ENCODE data around the gene ZBTB7C. TPM values are rescaled to one million over a fixed set of nuclear protein-coding genes. Genes with fewer than 3 reads are reported as not detected.

ZBTB7C gene
- total and polyA plus RNA-seq, 8 donors, result 1.7 to 8.7 (median 2.7) TPM

DNA sequence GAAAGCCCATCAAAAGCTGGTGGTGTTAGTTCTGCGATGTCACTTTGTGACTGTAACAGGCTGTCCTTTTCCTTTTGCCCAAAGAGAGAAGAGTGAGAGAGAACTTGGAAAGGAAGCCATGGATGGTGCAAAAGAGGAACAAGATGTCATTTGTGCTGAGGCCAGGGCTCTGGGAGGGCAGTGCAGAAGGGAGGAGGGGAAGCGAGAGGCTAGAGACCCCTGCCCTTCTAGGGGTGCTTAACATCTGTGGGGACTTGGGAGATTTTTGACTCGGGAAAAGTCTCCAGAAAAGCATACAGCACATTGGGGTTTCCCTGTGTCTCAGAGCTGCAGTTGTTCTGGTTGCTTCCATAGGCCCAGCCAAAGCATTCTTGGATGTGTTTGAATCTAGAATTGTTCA lies 49.6 kb downstream of the ZBTB7C start:
- Histone ChIP-seq H3K27ac (no peak overlapping the region), H3K4me1 (no peaks in the 10 kb centered on the region), H3K9me3 (no peaks in the 10 kb centered on the region), H3K27me3 (no peaks in the 10 kb centered on the region), H3K4me3 (no peak overlapping the region), H3K36me3 (no peaks in the 10 kb centered on the region)
- intact Hi-C loops (cut with DNase I), result no loop called here
- TF ChIP-seq, protein P1, sequence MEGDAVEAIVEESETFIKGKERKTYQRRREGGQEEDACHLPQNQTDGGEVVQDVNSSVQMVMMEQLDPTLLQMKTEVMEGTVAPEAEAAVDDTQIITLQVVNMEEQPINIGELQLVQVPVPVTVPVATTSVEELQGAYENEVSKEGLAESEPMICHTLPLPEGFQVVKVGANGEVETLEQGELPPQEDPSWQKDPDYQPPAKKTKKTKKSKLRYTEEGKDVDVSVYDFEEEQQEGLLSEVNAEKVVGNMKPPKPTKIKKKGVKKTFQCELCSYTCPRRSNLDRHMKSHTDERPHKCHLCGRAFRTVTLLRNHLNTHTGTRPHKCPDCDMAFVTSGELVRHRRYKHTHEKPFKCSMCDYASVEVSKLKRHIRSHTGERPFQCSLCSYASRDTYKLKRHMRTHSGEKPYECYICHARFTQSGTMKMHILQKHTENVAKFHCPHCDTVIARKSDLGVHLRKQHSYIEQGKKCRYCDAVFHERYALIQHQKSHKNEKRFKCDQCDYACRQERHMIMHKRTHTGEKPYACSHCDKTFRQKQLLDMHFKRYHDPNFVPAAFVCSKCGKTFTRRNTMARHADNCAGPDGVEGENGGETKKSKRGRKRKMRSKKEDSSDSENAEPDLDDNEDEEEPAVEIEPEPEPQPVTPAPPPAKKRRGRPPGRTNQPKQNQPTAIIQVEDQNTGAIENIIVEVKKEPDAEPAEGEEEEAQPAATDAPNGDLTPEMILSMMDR (IDR thresholded peaks at IDR 0.05), result no peak
- DNase-seq, result no peak
- ATAC-seq, result no peak

DNA sequence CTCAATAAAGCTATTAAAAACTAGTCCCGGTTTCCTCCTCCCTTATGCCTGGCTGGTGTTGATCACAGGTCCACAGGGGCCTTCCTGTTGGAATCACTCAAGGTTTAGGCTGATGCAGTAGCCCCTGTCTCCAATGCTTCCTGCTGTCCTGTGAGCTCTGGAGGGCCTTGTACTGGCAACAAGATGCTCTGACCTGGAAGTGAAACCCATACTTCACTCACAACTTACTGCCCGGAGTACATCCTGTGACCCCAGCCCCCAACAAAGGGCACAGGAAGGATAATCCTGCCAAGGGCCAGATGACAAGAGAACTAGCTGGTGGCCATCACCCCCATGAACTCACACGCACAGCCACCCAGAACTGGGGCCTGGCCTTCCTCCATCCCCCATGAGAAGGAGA lies 50.3 kb downstream of the ZBTB7C start:
- Histone ChIP-seq H3K27me3 (no peaks in the 10 kb centered on the region), H3K27ac (no peak overlapping the region), H3K4me1 (no peaks in the 10 kb centered on the region), H3K9me3 (no peaks in the 10 kb centered on the region), H3K36me3 (no peaks in the 10 kb centered on the region), H3K4me3 (no peak overlapping the region)
- no peak for ATAC-seq
- intact Hi-C loops (cut with DNase I), result no loop called here
- TF ChIP-seq, protein P1 (IDR thresholded peaks at IDR 0.05), result no peak
- no peak for DNase-seq

DNA sequence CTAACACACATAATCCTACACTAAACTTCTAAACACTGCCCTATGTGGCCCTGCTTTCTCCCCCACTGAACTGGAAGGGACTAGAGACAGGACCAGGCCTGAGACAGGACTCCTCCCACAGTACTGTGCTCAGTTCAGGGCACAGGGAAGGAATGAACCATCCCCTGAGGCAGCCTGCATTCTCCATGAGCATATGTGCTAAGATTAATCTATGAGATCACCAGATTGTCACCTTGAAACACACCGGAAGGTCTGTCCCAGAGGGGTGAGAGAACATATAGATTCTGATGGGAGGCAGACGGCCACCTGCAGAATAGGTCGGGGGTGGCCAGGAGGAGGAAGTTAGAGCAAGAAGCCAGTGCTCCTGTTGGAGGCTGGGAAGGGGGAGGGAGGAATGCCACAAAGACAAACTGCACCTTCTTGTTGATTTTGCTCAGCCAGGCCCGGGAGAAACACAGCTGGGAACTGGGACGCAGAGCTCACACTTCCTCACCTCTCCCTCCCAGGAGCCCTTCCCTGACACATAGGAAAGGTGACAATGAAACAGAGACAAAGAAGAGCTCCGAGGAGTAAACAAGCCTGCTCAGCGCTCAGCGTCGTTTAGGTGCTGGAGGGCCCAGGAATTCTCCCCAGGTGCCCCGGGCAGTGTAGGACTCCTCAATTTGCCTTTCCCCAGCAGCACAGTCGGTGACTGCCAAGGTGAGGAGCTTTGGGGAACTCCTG lies 52.1 kb downstream of the ZBTB7C start:
- TF ChIP-seq, protein P1 (IDR thresholded peaks at IDR 0.05), result no peak
- ATAC-seq, result peak; percentile 27
- no peaks in the 10 kb centered on the region for H3K4me1 ChIP-seq
- no peak overlapping the region for H3K27ac ChIP-seq
- H3K36me3 ChIP-seq, result no peaks in the 10 kb centered on the region
- no peaks in the 10 kb centered on the region for H3K27me3 ChIP-seq
- intact Hi-C loops (cut with DNase I), result no loop called here
- no peak overlapping the region for H3K4me3 ChIP-seq
- H3K9me3 ChIP-seq, result no peaks in the 10 kb centered on the region
- DNase-seq, result no peak

DNA sequence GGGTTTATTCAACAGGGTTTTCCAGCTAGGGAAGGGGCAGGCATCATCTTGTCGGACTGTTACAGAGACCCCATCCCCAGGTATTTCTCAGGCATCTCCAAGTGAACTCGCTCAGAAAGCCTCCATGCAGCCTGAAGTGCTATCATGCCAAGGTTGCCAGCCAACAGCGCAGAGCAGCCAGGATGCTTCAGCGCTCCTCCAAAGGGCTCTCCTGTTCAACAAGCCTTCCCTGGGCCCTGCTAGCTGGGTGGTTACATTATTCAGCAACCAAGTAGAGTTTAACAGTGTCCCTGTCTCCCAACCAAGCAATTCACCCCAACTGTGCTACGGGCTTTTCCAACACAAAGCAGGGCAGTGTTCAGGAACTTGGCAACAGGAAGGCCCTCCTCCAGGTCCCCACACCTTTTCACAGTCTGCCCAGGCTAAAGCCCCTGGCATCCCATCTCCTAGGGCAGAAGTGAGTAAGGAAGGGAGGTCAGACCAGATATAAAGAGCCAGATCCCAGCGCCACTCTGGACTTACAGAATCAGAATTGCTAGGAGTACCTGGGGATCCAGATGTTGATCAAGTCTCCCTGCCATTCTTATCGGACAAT lies 52.9 kb downstream of the ZBTB7C start:
- no peaks in the 10 kb centered on the region for H3K4me1 ChIP-seq
- ATAC-seq (no peak), DNase-seq (no peak)
- H3K9me3 ChIP-seq, result no peaks in the 10 kb centered on the region
- TF ChIP-seq, protein P1 (IDR thresholded peaks at IDR 0.05), result no peak
- no peak overlapping the region for H3K27ac ChIP-seq
- H3K36me3 ChIP-seq, result no peaks in the 10 kb centered on the region
- no peak overlapping the region for H3K4me3 ChIP-seq
- intact Hi-C loops (cut with DNase I), result no loop called here
- no peaks in the 10 kb centered on the region for H3K27me3 ChIP-seq

DNA sequence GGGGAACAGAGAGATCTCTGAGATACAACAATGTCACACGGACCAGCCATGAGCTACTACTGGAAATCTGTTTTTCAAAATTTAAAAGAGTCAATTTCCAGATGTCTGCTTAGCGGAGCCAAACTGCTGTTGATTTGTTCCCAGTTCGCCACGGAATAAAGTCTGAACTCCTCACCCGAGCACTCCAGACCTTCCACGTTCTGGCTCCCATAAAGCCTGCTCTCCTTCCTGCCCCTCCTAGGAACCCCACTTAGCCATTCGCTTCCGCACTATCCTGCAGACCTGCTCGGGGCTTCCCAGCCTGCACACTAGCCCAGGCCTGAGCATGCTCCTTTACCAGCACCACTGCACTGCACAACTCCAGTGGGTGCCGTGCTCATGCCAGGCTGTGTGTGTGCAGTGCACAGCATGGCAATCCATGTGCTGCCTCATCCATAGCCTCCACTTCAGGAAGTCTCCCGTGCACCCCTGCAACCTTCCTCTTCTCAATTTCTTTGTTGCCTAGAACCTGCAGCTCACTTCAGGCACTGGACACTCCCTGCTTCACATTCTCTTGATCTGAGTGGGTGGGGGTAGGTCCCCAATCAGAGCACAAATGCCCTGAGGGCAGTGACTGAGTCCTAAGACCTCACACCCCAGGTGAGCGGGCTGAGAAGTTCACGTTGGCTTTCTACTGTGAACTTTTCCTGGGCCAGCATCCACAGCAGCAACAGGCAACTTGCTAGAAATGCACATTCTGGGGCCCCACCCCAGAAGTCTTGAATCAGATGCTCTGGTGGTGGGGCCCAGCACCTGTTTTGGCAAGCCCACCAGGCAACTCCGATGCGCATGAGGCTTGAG lies 53.7 kb downstream of the ZBTB7C start:
- intact Hi-C loops (cut with DNase I), result no loop called here
- no peak for ATAC-seq
- H3K4me3 ChIP-seq, result no peak overlapping the region

More for the DNA sequence above, 53.7 kb downstream of the ZBTB7C start:
- H3K36me3 ChIP-seq, result no peaks in the 10 kb centered on the region
- no peaks in the 10 kb centered on the region for H3K4me1 ChIP-seq
- no peak overlapping the region for H3K27ac ChIP-seq
- no peaks in the 10 kb centered on the region for H3K27me3 ChIP-seq
- no peak for DNase-seq
- TF ChIP-seq, protein P1 (IDR thresholded peaks at IDR 0.05), result no peak
- H3K9me3 ChIP-seq, result no peaks in the 10 kb centered on the region

Measured in left lung (tissue), 10 donors.